Measurements from ENCODE around the gene APOB. TPM values are rescaled to one million over a fixed set of nuclear protein-coding genes. Genes with fewer than 3 reads are reported as not detected.

The APOB gene
- under 0.01 TPM in 2 replicates for total RNA-seq

GRCh38 chr2:21043744-21044532 lies at the start of gene APOB:
APOB (minus strand) TSS chr2:21044073; CDS start chr2:21043945, 128 bp downstream.

Other genes with a start within 250 kb of the APOB start
- gene LDAH, start 221.0 kb downstream of the APOB start, total RNA-seq: 10.3 and 20.0 TPM in 2 replicates
- not detected in 2 replicates for gene TDRD15, start 79.9 kb upstream of the APOB start, total RNA-seq

All from nasal cavity respiratory epithelium epithelial cell of viscerocranial mucosa (primary cell).